ENCODE results near the gene BTBD9. TPM values are rescaled to one million over a fixed set of nuclear protein-coding genes. Genes with fewer than 3 reads are reported as not detected.

Gene BTBD9
- total and polyA plus RNA-seq, 2 donors (not counting 3 experiments of a cell fraction or from before 2014, with no cell fraction given) = 4.9 to 15.0 TPM

DNA sequence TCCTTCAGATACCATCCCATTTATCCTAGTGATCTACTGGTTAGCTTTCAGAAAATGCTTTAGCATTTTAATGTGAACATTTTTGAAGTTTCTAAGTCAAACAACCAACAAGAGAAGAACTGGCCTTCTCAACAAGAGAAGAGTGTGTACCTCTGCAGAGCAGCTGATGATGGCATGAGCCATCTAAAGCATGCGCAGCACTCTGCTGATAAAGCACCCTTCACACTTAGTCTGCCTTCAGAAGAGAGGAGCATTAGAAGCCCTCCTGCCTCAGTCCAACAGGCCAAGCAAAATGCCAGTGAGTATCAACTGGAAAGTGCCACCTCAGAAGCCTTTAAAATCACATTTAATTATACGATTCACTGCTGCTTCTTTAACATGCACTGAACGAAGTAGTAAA lies 169.2 kb downstream of the BTBD9 start:
- H3K79me2 ChIP-seq (ENCODE audit: control insufficient read depth, insufficient read depth, low read length) = no peaks in the 10 kb centered on the region
- H3K36me3 ChIP-seq (ENCODE audit: control insufficient read depth in 2 of 2, extremely low read depth in 1 of 2, insufficient read depth in 2 of 2, low read length in 2 of 2) = no peaks in the 10 kb centered on the region
- FAIRE-seq (no peak), DNase-seq (ENCODE audit: low read depth, low spot score) (no peak)
- H3K27me3 ChIP-seq (ENCODE audit: control insufficient read depth in 2 of 2, insufficient read depth in 2 of 2, low read length in 2 of 2) = no peaks in the 10 kb centered on the region
- dilution Hi-C loops (cut with MboI; ENCODE audit: extremely low pct_ligation_motif_present, low sequenced_read_pairs) = no loop called here
- H2AFZ ChIP-seq (ENCODE audit: low read depth, low read length) = no peak overlapping the region
- H3K9ac ChIP-seq (replicated peaks; ENCODE audit: extremely low read depth, insufficient read depth, low read length) = no peak overlapping the region
- intact Hi-C loops (cut with micrococcal nuclease) = no loop called here
- no peaks in the 10 kb centered on the region for H3K4me1 ChIP-seq (ENCODE audit: control insufficient read depth, extremely low read depth, insufficient read depth, low read length)
- no peak overlapping the region for H3K4me3 ChIP-seq (replicated peaks in 1 of 3; ENCODE audit: insufficient read depth in 1 of 3, low read depth in 1 of 3, low read length in 3 of 3)
- no peaks in the 10 kb centered on the region for H3K9me3 ChIP-seq (replicated peaks; ENCODE audit: control insufficient read depth, insufficient read depth, low read length)
- no peaks in the 10 kb centered on the region for H4K20me1 ChIP-seq (replicated peaks; ENCODE audit: control insufficient read depth, extremely low read depth, insufficient read depth, low read length)
- ChIA-PET CTCF (interaction anchor here (1.3 kb wide), 1 partner anchor 24 kb away, joined by 3 read pairs; no protein-coding TSS in a partner anchor), POLR2A (no interaction called here)
- H3K9me1 ChIP-seq (replicated peaks; ENCODE audit: control insufficient read depth, extremely low read depth, insufficient read depth, low read length) = no peaks in the 10 kb centered on the region
- BruUV-seq (replicated peaks) = no TSS peak
- H3K27ac ChIP-seq (ENCODE audit: insufficient read depth, low read depth, low read length) = no peak overlapping the region
- TF ChIP-seq EZH2 (IDR thresholded peaks at IDR 0.05; ENCODE audit: borderline replicate concordance, low read depth, low read length, severe bottlenecking) (no peak), CTCF (IDR thresholded peaks at IDR 0.05; ENCODE audit: extremely low read depth in 1 of 2, insufficient read depth in 1 of 2, low read depth in 1 of 2, low read length in 2 of 2) (no peak), POLR2A (IDR thresholded peaks at IDR 0.05; ENCODE audit: low read depth, low read length) (no peak), JUN (IDR thresholded peaks at IDR 0.05; ENCODE audit: borderline replicate concordance, insufficient read depth, insufficient read length, low read depth) (no peak), MYC (IDR thresholded peaks at IDR 0.05; ENCODE audit: low read depth, low read length) (no peak), FOS (IDR thresholded peaks at IDR 0.05; ENCODE audit: borderline replicate concordance, insufficient read depth, low read length) (no peak)
- TF ChIP-seq, protein P1, sequence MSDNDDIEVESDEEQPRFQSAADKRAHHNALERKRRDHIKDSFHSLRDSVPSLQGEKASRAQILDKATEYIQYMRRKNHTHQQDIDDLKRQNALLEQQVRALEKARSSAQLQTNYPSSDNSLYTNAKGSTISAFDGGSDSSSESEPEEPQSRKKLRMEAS (IDR thresholded peaks at IDR 0.05; ENCODE audit: insufficient read depth, insufficient read length) = no peak
- no peak overlapping the region for H3K4me2 ChIP-seq (ENCODE audit: insufficient read depth, low read length)

All from endothelial cell of umbilical vein (primary cell).